ENCODE results near the gene EPB41. TPM values are rescaled to one million over a fixed set of nuclear protein-coding genes. Genes with fewer than 3 reads are reported as not detected.
A peak's percentile ranks its signal among the peaks of the same experiment; 100 is the strongest.

The EPB41 gene
- total and polyA plus RNA-seq, 2 of the 8 experiments (the other 6 are each of a cell fraction or from before 2014, with no cell fraction given): 36.7 to 109 TPM

DNA sequence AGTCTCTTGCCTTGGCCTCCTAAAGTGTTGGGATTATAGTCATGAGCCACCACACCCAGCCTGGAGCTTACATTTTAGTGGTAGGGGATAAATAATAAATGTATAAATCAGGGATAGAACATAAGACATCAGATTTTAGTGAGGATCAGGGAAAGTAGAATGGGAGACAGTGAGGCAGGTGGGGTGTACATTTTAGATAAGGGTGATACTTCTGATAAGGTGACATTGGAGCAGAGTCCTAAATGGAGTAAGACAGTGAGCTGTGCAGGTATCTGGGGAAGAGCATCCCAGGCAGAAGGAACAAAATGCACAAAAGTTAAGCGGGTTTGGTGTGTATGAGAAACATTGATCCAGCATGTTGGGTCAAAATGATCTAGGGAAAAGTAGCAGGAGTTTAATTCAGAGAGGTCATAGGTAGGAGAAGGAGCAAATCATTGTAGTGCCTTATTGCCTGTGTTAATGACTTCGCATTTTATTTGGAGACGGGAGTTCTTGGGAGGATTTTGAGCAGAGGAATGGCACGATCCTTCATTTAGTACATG, 11.1 kb downstream of the EPB41 start:
- Histone ChIP-seq H2BK12ac (ENCODE audit: low read depth, low read length) (no peak overlapping the region), H3K4me2 (ENCODE audit: insufficient read depth in 1 of 2, low read depth in 2 of 2, low read length in 2 of 2) (no peak overlapping the region), H2BK5ac (ENCODE audit: low read depth, low read length) (no peak overlapping the region), H3K4me1 (replicated peaks in 1 of 4; ENCODE audit: control insufficient read depth in 3 of 4, insufficient read depth in 4 of 4, low read length in 3 of 4) (peaks cover 0 to 5% (median 2%) of the 10 kb centered on the region in 4 experiments; a peak in 4 of 7 replicates), H2BK15ac (ENCODE audit: low read length) (no peak overlapping the region), H3K23ac (ENCODE audit: insufficient read length) (no peak overlapping the region), H3K9ac (replicated peaks in 1 of 4; ENCODE audit: extremely low read depth in 1 of 4, low read depth in 3 of 4, low read length in 3 of 4) (no peak overlapping the region), H3K4me3 (ENCODE audit: extremely low read depth in 1 of 4, insufficient read depth in 2 of 4, low read depth in 3 of 4, low read length in 4 of 4) (no peak overlapping the region), H4K91ac (replicated peaks; ENCODE audit: insufficient read length, low read length) (no peak overlapping the region), H3K4ac (replicated peaks; ENCODE audit: insufficient read length, low read depth, low read length) (no peak overlapping the region), H3K56ac (replicated peaks; ENCODE audit: insufficient read length, low read depth, low read length) (no peak overlapping the region), H3K79me2 (ENCODE audit: control insufficient read depth in 1 of 2, insufficient read depth in 2 of 2, low read length in 2 of 2) (peaks cover 0 to 85% of the 10 kb centered on the region in 2 experiments; a peak in 3 of 4 replicates), H3K9me3 (ENCODE audit: insufficient read depth in 2 of 2, low read depth in 1 of 2, low read length in 1 of 2) (no peaks in the 10 kb centered on the region), H3K27ac (ENCODE audit: low read depth, low read length) (no peak overlapping the region), H2BK20ac (ENCODE audit: low read length) (no peak overlapping the region), H3K27me3 (replicated peaks in 1 of 4; ENCODE audit: control insufficient read depth in 3 of 4, extremely low read depth in 1 of 4, insufficient read depth in 3 of 4, low read length in 3 of 4) (no peaks in the 10 kb centered on the region), H3K79me1 (ENCODE audit: low read depth, low read length) (no peaks in the 10 kb centered on the region; the same call in 1 of the 2 replicates), H2AK5ac (ENCODE audit: low read depth, low read length) (no peak overlapping the region), H3K14ac (ENCODE audit: insufficient read length) (no peak overlapping the region), H3K18ac (ENCODE audit: extremely low read depth, low read length) (no peak overlapping the region), H4K8ac (ENCODE audit: extremely low read depth, insufficient read depth, low read length) (no peak overlapping the region), H3K23me2 (ENCODE audit: low read depth, low read length) (no peaks in the 10 kb centered on the region), H4K5ac (ENCODE audit: insufficient read length, low read depth, low read length) (no peak overlapping the region), H3K36me3 (ENCODE audit: control insufficient read depth in 2 of 4, insufficient read depth in 4 of 4, low read length in 3 of 4) (no peaks in the 10 kb centered on the region), H4K20me1 (replicated peaks in 1 of 2; ENCODE audit: control insufficient read depth in 1 of 2, insufficient read depth in 2 of 2, low read length in 2 of 2) (no peaks in the 10 kb centered on the region), H2BK120ac (replicated peaks; ENCODE audit: low read depth, low read length) (no peak overlapping the region), H2AFZ (ENCODE audit: low read length) (no peak overlapping the region)
- ChIA-PET CTCF (ENCODE audit: partially characterized antibody) (interaction anchor here (1.1 to 1.4 kb wide), 2 partner anchors 31 to 48 kb away, joined by 3 read pairs; no protein-coding TSS in a partner anchor), POLR2A (ENCODE audit: partially characterized antibody) (interaction anchor here (3.0 kb wide), 1 partner anchor 11 kb away, joined by 18 read pairs; the partner anchor contains the start of gene EPB41)
- TF ChIP-seq MAX (IDR thresholded peaks at IDR 0.05): no peak
- no peak for TF ChIP-seq POLR2AphosphoS5 (IDR thresholded peaks at IDR 0.05; ENCODE audit: low read depth, low read length)
- TF ChIP-seq FOSL1 (IDR thresholded peaks at IDR 0.05; ENCODE audit: insufficient read depth, low read depth, low read length): no peak
- no peak for TF ChIP-seq CHD1 (IDR thresholded peaks at IDR 0.05; ENCODE audit: low read depth, low read length)
- no peak for TF ChIP-seq MAFK (IDR thresholded peaks at IDR 0.05; ENCODE audit: low read depth, low read length)
- TF ChIP-seq KDM1A (IDR thresholded peaks at IDR 0.05; ENCODE audit: borderline replicate concordance, low read length): no peak
- no peak for TF ChIP-seq ZNF274 (IDR thresholded peaks at IDR 0.05; ENCODE audit: borderline replicate concordance, extremely low read depth, low read length)
- TF ChIP-seq RXRA (IDR thresholded peaks at IDR 0.05; ENCODE audit: insufficient read depth, low read depth, low read length): no peak
- DNase-seq (ENCODE audit: low read depth in 1 of 2, low spot score in 2 of 2) (peak in 1 of 2 experiments; percentile 8), FAIRE-seq (no peak)
- 94% methylated on average over 4 of the region's 4 CpGs; no CpG with 5 or more reads in 1 of the 2 experiments for WGBS, 2 experiments (ENCODE audit: extremely low coverage in 1 of 2, insufficient coverage in 1 of 2, insufficient read length in 1 of 2, insufficient replicate concordance in 2 of 2, low coverage in 1 of 2, low lambda C conversion rate in 2 of 2, missing lambda C conversion rate in 1 of 2)
